CD4-positive, CD25-positive, alpha-beta regulatory T cell (primary cell): Measurements from ENCODE around the gene SH2D7. TPM values are rescaled to one million over a fixed set of nuclear protein-coding genes. Genes with fewer than 3 reads are reported as not detected.

Experiments used
- ATAC-seq, 2 donors: fragments of 150-1000 bp; cut with Tn5 transposase; one replicate each; pipeline ENCODE4 v1.10.0; 2021; ENCODE audit warnings: low read depth in 2 of 2, moderate number of reproducible peaks in 2 of 2, moderate library complexity in 1 of 2
- DNase-seq, 3 donors: peaks; one replicate each; pipeline versions ENCODE4 v3.0.0 to v3.0.0-alpha.2; 2012 to 2022; ENCODE audit warnings: mixed read lengths in 1 of 3
- H3K27ac ChIP-seq: one replicate; pipeline ENCODE4 v1.7.0; 2013; ENCODE audit warnings: mild to moderate bottlenecking, low read length; ENCODE audit not compliant: insufficient read depth, poor library complexity, severe bottlenecking
- H3K27me3 ChIP-seq: one replicate; pipeline ENCODE4 v1.7.0; 2013; ENCODE audit warnings: low read length; ENCODE audit not compliant: control insufficient read depth, insufficient read depth
- H3K36me3 ChIP-seq: one replicate; pipeline ENCODE4 v1.7.0; 2013; ENCODE audit warnings: mild to moderate bottlenecking, low read length, moderate library complexity; ENCODE audit not compliant: control insufficient read depth, insufficient read depth
- H3K4me1 ChIP-seq: 2 replicates; pipeline ENCODE4 v1.7.0; 2013; ENCODE audit warnings: mild to moderate bottlenecking, low read length; ENCODE audit not compliant: insufficient read depth, control insufficient read depth, poor library complexity, severe bottlenecking
- H3K4me3 ChIP-seq: one replicate; pipeline ENCODE4 v1.7.0; 2013; ENCODE audit warnings: low read depth, mild to moderate bottlenecking, low read length, moderate library complexity
- H3K9me3 ChIP-seq, 2 experiments: 1 replicate in 1 of 2; 2 replicates in 1 of 2; pipeline ENCODE4 v1.7.0; 2013; ENCODE audit warnings: low read length in 2 of 2, mild to moderate bottlenecking in 1 of 2, moderate library complexity in 1 of 2; ENCODE audit not compliant: control insufficient read depth in 2 of 2
- H3K27ac Mint-ChIP-seq, 3 donors: one replicate each; pipeline ENCODE4 v1.8.0; 2020 to 2022; ENCODE audit warnings: mild to moderate bottlenecking in 3 of 3, mixed read lengths in 3 of 3, moderate library complexity in 2 of 3
- H3K27me3 Mint-ChIP-seq: one replicate; pipeline ENCODE4 v1.8.0; 2022; ENCODE audit warnings: mild to moderate bottlenecking, mixed read lengths
- H3K36me3 Mint-ChIP-seq: one replicate; pipeline ENCODE4 v1.8.0; 2020; ENCODE audit warnings: mixed read lengths
- H3K4me1 Mint-ChIP-seq, 4 donors: one replicate each; pipeline ENCODE4 v1.8.0; 2020 to 2022; ENCODE audit warnings: mixed read lengths in 4 of 4, mild to moderate bottlenecking in 1 of 4
- H3K4me3 Mint-ChIP-seq, 4 donors: one replicate each; pipeline ENCODE4 v1.8.0; 2020 to 2022; ENCODE audit warnings: mild to moderate bottlenecking in 4 of 4, mixed read lengths in 4 of 4, moderate library complexity in 3 of 4
- H3K9me3 Mint-ChIP-seq, 7 donors: one replicate each; pipeline ENCODE4 v1.8.0; 2020 to 2022; ENCODE audit warnings: mixed read lengths in 7 of 7, mild to moderate bottlenecking in 3 of 7, moderate library complexity in 2 of 7
- polyA plus RNA-seq, 4 donors: library from polyadenylated mRNA; unstranded; fragments of 300-500 nt; fragmentation: Illumina TruSeq; gene quantifications; one replicate each; pipeline ENCODE4 v1.2.3, GENCODE V29; 2021
- total RNA-seq: library from RNA; stranded (reverse); gene quantifications from one replicate; pipeline ENCODE4 v1.2.3, GENCODE V29; 2022

SH2D7 gene
- total and polyA plus RNA-seq, 5 donors from 2014 or later = 0.09 TPM; not detected in 4

DNA sequence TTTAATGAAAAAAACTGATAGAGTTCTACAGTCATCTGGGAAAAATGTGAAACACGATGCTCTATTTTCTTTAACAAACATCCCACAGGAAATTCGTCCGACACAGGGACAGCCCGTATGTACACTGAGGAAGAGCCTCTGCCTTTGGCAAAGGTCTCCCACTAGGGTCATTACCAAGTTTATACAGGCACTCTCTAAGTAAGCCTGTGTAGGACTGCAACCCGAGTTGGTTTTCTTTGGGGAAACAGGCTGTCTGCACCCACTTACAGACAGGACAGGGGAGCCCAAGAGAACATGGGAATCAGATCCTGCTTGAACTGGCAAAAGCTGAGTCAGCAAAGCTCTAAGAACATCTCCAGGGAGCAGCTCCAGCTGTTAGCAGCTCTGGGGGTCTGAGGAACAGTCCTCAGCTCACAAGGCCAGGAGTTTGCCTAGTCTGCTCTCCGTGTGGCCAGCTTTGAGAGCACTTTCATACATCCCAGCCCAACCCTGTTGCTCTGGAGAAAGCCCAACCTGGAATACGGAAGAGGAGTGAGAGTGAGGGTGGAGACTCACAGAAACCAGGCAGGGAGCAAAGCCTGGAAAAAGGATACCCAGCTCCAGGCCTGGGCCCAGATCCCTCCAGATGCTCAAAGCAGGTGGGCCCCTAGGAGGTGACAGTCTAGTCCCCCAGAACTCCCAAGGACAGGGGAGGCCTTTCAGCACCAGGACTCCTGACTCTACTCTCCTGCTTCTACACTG is 16.7 kb upstream of the SH2D7 start:
- peaks cover 24 to 55% (median 33%) of the 10 kb centered on the region in 4 donors for H3K4me1 Mint-ChIP-seq
- H3K27ac Mint-ChIP-seq = peak overlapping the region; percentile 91 to 97 (median 97)
- no peak for ATAC-seq
- DNase-seq = no peak
- no peaks in the 10 kb centered on the region for H3K27me3 Mint-ChIP-seq
- Histone ChIP-seq H3K27me3 (no peaks in the 10 kb centered on the region), H3K9me3 (no peaks in the 10 kb centered on the region), H3K27ac (peak overlapping the region; percentile 77), H3K4me1 (peaks cover 56% of the 10 kb centered on the region), H3K36me3 (peaks cover 3% of the 10 kb centered on the region), H3K4me3 (peak overlapping the region; percentile 88)
- peaks cover 4% of the 10 kb centered on the region for H3K36me3 Mint-ChIP-seq
- peak overlapping the region; percentile 95 to 100 (median 98) for H3K4me3 Mint-ChIP-seq
- H3K9me3 Mint-ChIP-seq = peaks cover 0 to 3% (median 0%) of the 10 kb centered on the region in 7 donors

DNA sequence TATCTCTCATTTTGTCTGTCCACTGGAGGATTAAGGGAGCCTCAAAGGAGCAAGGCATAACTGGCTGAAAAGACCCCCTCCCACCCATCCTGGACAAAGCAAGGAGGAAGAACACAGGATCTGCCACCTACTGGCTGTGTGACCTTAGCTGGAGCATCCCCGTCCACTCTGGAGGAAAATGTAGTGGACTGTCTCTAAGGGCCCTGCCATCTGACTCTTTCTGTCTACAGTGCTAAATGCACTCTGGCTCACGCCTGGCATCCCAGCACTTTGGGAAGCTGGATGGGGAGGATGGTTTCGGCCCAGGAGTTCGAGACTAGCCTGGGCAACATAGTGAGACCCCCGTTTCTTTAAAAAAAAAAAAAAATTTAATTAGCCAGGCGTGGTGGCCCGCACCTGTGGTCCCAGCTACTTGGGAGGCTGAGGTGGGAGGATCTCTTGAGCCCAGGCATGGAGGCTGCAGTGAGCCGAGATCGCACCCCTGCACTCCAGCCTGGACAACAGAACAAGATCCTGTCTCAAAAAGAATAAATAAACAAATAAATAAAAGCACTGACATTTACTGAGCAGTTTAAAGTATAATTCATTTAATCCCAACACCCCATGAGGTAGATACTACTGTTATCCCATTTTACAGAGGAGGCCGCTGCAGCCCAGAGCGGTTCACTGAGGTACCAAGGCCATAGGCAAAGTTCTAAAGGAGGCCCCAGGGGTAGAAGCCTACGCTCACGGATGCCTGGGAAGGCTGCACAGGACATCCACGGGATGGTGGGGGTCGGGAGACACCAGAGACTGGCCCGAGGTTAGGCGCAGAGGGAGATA is 15.9 kb upstream of the SH2D7 start:
- Histone ChIP-seq H3K36me3 (peaks cover under 1% of the 10 kb centered on the region), H3K27ac (peak overlapping the region; percentile 77), H3K27me3 (no peaks in the 10 kb centered on the region), H3K9me3 (no peaks in the 10 kb centered on the region), H3K4me3 (peak overlapping the region; percentile 88), H3K4me1 (peaks cover 52% of the 10 kb centered on the region)
- Mint-ChIP-seq H3K27me3 (no peaks in the 10 kb centered on the region), H3K36me3 (peaks cover 4% of the 10 kb centered on the region), H3K9me3 (peaks cover 0 to 3% (median 0%) of the 10 kb centered on the region in 7 donors), H3K4me3 (peak overlapping the region; percentile 95 to 100 (median 98)), H3K4me1 (peaks cover 24 to 50% (median 32%) of the 10 kb centered on the region in 4 donors), H3K27ac (peak overlapping the region; percentile 93 to 99 (median 97))
- ATAC-seq (no peak), DNase-seq (no peak)

DNA sequence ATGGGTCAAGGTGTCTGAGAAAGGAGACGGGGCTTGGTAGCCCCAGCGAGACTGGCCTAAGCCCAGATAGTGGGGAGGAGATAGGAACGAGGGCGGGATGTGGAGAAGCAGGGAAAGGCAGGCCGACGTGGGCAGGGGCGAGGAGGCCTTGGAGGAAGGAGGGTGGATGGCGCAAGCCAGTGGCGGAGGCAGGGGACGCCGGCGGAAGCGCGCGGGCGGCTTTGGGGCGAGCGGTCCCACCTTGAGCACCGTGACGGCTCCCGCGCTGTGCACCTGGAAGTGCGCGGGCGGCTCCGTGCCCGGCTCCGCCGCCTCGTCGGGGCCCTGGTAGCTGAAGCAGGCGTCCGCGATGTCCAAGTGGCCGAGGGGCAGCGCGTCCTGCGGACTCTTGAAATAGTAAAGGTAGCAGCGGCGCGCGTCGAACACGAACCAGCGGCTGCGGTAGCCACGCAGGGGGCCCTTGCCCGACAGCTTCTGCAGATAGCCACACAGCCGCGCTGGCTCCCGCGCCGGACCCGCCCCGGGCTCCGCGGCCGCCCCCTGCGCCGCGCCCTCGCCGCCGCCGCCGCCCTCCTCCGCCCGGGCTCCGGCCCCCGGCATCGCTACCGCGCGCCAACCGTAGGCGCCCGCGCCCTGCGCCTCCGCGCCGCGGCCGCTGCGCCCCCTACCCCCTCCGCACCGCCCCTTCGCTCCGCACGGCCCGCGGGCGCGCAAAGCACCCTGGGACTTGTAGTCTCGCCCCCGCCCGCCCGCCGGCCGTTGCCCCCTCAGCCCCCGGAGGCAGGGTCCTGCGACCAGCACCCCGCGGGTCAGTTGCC is 15.1 kb upstream of the SH2D7 start, which contains the start of gene TBC1D2B:
Gene TBC1D2B (minus strand): TSS at position 659 of the 818 bp plus-strand sequence. CDS start 59 bp downstream, at position 600.
- Histone ChIP-seq H3K27ac (peak within 1 kb of the TSS; percentile 77), H3K36me3 (no peaks in the 10 kb centered on the region), H3K27me3 (no peaks in the 10 kb centered on the region), H3K4me1 (peaks cover 44% of the 10 kb centered on the region), H3K9me3 (no peaks in the 10 kb centered on the region), H3K4me3 (peak within 1 kb of the TSS; percentile 88)
- peak within 1 kb of the TSS; percentile 95 to 100 (median 98) for H3K4me3 Mint-ChIP-seq
- ATAC-seq = peak; percentile 83 to 84
- no peaks in the 10 kb centered on the region for H3K27me3 Mint-ChIP-seq
- DNase-seq = peak; percentile 65 to 73 (median 65)
- peak within 1 kb of the TSS; percentile 96 to 99 (median 97) for H3K27ac Mint-ChIP-seq
- peaks cover 24 to 43% (median 31%) of the 10 kb centered on the region in 4 donors for H3K4me1 Mint-ChIP-seq
- H3K9me3 Mint-ChIP-seq = peaks cover 0 to 3% (median 0%) of the 10 kb centered on the region in 7 donors
- peaks cover 4% of the 10 kb centered on the region for H3K36me3 Mint-ChIP-seq

DNA sequence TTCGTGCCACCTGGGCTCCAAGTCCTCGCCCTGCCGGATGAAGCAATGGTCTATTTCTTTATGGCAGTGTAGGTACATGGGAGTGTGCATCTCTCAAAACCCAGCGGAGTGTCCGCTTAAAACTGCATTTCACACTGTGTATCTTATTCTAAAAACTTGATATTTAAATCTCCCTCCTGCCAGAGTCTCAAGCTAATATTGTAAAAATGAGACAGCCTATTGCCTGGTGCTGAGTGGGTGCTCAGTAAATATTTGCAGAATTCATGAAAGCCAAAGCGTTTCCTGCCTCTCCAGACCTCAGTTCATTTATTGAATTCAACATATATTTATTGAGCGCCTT is 14.5 kb upstream of the SH2D7 start:
- Histone ChIP-seq H3K9me3 (no peaks in the 10 kb centered on the region), H3K27me3 (no peaks in the 10 kb centered on the region), H3K36me3 (no peaks in the 10 kb centered on the region), H3K27ac (peak overlapping the region; percentile 60), H3K4me3 (peak overlapping the region; percentile 87), H3K4me1 (peaks cover 38% of the 10 kb centered on the region)
- H3K9me3 Mint-ChIP-seq = peaks cover 0 to 3% (median 0%) of the 10 kb centered on the region in 7 donors
- no peaks in the 10 kb centered on the region for H3K27me3 Mint-ChIP-seq
- H3K4me3 Mint-ChIP-seq = peak overlapping the region; percentile 89 to 95 (median 94)
- H3K27ac Mint-ChIP-seq = peak overlapping the region; percentile 69 to 96 (median 89)
- peaks cover 2% of the 10 kb centered on the region for H3K36me3 Mint-ChIP-seq
- peaks cover 19 to 37% (median 28%) of the 10 kb centered on the region in 4 donors for H3K4me1 Mint-ChIP-seq
- DNase-seq (no peak), ATAC-seq (peak; percentile 10 to 16)

DNA sequence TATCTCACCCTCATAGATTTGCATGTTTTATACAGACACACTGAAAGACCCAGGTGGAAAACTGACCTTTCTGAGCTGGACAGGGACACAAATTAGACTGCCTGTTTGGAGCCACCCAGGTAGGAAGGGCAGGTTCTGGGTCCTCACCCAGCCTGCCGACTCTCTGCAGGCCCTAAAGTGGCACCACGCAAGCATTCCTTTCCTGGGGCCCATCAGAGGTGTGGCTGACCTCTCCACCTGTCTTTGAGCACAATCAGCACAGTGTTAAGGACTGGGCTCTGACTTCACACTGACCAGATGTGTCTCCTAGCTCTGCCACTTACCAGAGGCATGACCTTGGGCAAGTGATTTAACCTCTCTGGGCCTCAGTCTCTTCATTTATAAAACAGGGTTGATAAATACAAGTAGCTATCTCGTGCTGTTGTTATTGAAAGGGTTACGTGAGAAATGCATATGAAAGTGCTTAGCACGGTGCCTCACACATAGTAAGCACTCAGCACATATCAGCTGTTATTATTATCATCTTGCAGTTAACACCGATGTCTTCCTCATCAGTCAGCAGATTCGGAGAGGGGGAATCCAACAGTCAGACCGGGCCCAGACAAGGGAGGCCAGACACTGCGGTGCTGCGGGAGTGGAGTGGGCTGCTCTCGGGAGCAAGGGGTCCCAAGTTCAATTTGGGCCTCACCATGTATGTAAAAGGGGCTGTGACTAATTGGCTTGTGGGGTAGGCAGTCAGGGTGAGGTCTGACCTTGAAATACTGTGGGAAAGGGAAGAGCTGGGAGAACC is 12.9 kb upstream of the SH2D7 start:
- Histone ChIP-seq H3K9me3 (no peaks in the 10 kb centered on the region), H3K4me3 (no peak overlapping the region), H3K27me3 (no peaks in the 10 kb centered on the region), H3K36me3 (no peaks in the 10 kb centered on the region), H3K27ac (no peak overlapping the region), H3K4me1 (peaks cover 29% of the 10 kb centered on the region)
- no peaks in the 10 kb centered on the region for H3K27me3 Mint-ChIP-seq
- H3K36me3 Mint-ChIP-seq = no peaks in the 10 kb centered on the region
- ATAC-seq = no peak
- peaks cover 0 to 3% (median 0%) of the 10 kb centered on the region in 7 donors for H3K9me3 Mint-ChIP-seq
- peak overlapping the region in 2 of 3 donors; percentile 65 to 81 for H3K27ac Mint-ChIP-seq
- H3K4me1 Mint-ChIP-seq = peaks cover 8 to 31% (median 22%) of the 10 kb centered on the region in 4 donors
- H3K4me3 Mint-ChIP-seq = peak overlapping the region; percentile 10 to 85 (median 60)
- DNase-seq = no peak

DNA sequence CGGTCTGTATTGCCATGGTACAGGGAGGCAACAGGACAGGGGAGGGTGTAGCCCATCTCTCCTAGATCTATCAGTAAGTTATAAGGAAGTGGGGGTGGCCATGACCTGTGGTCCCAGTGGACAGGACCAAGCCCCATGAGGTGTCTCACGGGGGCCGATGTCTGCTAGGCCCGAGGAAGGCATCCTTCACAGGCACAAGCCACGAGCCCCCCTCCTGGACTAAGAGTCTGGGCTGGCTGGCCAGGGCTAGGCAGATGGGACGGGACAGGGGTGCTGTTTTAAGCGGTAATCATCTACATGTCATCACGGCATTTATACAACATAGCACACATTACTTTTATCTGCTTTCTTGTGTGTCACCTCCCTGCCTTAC is 12.3 kb upstream of the SH2D7 start:
- H3K27ac ChIP-seq = no peak overlapping the region
- peaks cover 26% of the 10 kb centered on the region for H3K4me1 ChIP-seq
- H3K27me3 ChIP-seq = no peaks in the 10 kb centered on the region
- H3K4me3 ChIP-seq = no peak overlapping the region
- H3K36me3 ChIP-seq = no peaks in the 10 kb centered on the region
- DNase-seq (no peak), ATAC-seq (no peak)
- Mint-ChIP-seq H3K36me3 (no peaks in the 10 kb centered on the region), H3K4me3 (peak overlapping the region in 2 of 4 donors; percentile 65 to 85), H3K9me3 (peaks cover 0 to 3% (median 0%) of the 10 kb centered on the region in 7 donors), H3K4me1 (peaks cover 6 to 31% (median 19%) of the 10 kb centered on the region in 4 donors), H3K27ac (peak overlapping the region in 1 of 3 donors; percentile 81), H3K27me3 (no peaks in the 10 kb centered on the region)
- no peaks in the 10 kb centered on the region for H3K9me3 ChIP-seq
